ENCODE data around the gene TEX36.

The TEX36 gene

GRCh38 chr10:125709553-125710474 is 26.9 kb upstream of the TEX36 start:
- no peak for TF ChIP-seq FOXM1 (IDR thresholded peaks at IDR 0.05; ENCODE audit: borderline replicate concordance, low read depth)
- TF ChIP-seq MAX (IDR thresholded peaks at IDR 0.05), result no peak
- TF ChIP-seq YY1 (IDR thresholded peaks at IDR 0.05; ENCODE audit: low read depth), result no peak
- TF ChIP-seq, protein P1, sequence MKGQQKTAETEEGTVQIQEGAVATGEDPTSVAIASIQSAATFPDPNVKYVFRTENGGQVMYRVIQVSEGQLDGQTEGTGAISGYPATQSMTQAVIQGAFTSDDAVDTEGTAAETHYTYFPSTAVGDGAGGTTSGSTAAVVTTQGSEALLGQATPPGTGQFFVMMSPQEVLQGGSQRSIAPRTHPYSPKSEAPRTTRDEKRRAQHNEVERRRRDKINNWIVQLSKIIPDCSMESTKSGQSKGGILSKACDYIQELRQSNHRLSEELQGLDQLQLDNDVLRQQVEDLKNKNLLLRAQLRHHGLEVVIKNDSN (IDR thresholded peaks at IDR 0.05), result no peak
- no peak for TF ChIP-seq TAF1 (IDR thresholded peaks at IDR 0.05; ENCODE audit: low read depth)
- no peak for TF ChIP-seq CREB1 (IDR thresholded peaks at IDR 0.05; ENCODE audit: low read depth)
- no peak for TF ChIP-seq RAD21 (IDR thresholded peaks at IDR 0.05; ENCODE audit: low read depth)
- no peak for TF ChIP-seq TEAD4 (IDR thresholded peaks at IDR 0.05)
- TF ChIP-seq CEBPB (IDR thresholded peaks at IDR 0.05), result no peak
- TF ChIP-seq ZBTB7A (IDR thresholded peaks at IDR 0.05; ENCODE audit: low read depth), result no peak
- TF ChIP-seq REST (IDR thresholded peaks at IDR 0.05; ENCODE audit: low read depth), result no peak
- no peak for TF ChIP-seq TCF12 (IDR thresholded peaks at IDR 0.05; ENCODE audit: low read depth)

GRCh38 chr10:125708971-125709503 is 26.1 kb upstream of the TEX36 start:
- TF ChIP-seq MAX (IDR thresholded peaks at IDR 0.05) (no peak), RAD21 (IDR thresholded peaks at IDR 0.05; ENCODE audit: low read depth) (no peak), TEAD4 (IDR thresholded peaks at IDR 0.05) (peak; percentile 80), EP300 (IDR thresholded peaks at IDR 0.05; ENCODE audit: borderline replicate concordance) (peak; percentile 59; the same call in 1 of the 2 replicates), ZBTB7A (IDR thresholded peaks at IDR 0.05; ENCODE audit: low read depth) (no peak), NFIC (IDR thresholded peaks at IDR 0.05) (no peak), FOXM1 (IDR thresholded peaks at IDR 0.05; ENCODE audit: borderline replicate concordance, low read depth) (no peak), REST (IDR thresholded peaks at IDR 0.05; ENCODE audit: low read depth) (no peak), YY1 (IDR thresholded peaks at IDR 0.05; ENCODE audit: low read depth) (no peak), TAF1 (IDR thresholded peaks at IDR 0.05; ENCODE audit: low read depth) (no peak), CEBPB (IDR thresholded peaks at IDR 0.05) (no peak), CREB1 (IDR thresholded peaks at IDR 0.05; ENCODE audit: low read depth) (no peak), EGR1 (IDR thresholded peaks at IDR 0.05) (no peak), TCF12 (IDR thresholded peaks at IDR 0.05; ENCODE audit: low read depth) (peak; percentile 43; the same call in 1 of the 2 replicates)
- TF ChIP-seq, protein P1 (IDR thresholded peaks at IDR 0.05), result no peak

DNA sequence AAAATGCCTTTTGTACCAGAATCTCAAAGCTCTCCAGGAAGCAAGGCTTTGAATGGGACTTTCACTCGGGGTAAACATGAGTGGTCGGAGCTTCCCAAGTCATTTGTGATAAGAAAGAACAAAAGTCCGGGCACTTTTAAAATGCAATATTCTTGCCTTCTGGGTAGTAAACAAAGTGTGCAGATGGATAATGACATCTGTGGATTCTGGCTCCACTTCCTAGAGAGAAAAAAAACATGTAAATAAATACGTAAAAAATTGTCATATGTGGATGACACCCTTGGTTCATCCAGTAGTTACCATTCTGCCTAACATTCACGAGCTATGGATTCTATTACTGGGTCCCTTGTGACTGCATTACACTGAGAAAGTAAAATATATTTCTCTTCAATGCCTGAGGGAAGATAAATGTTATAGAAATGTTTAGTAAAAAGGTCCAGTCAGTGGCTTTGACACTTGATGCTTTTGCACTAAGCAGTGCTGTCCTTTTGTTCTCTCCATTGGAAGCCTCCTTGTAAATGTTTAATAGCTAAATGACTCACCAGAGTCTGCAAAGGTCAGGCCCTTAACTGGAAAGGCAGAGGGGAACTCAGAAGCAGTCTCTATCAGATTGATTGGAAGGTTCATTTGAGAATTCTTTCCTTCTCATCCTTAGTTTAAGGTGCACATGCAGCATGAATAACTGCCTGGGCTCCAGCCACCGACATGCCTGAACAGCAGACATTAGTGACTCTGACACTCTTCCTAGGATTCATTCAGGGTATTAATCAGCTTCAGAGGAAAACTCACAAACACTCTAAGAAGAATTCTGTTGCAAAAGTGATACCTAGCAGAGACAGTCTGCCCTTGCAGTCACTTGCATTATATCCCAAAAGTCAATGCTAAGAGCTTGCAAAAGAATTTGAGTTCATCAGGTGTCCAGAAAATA is 24.8 kb upstream of the TEX36 start:
- TF ChIP-seq REST (IDR thresholded peaks at IDR 0.05; ENCODE audit: low read depth), result no peak
- no peak for TF ChIP-seq TAF1 (IDR thresholded peaks at IDR 0.05; ENCODE audit: low read depth)
- TF ChIP-seq CREB1 (IDR thresholded peaks at IDR 0.05; ENCODE audit: low read depth), result no peak
- TF ChIP-seq RAD21 (IDR thresholded peaks at IDR 0.05; ENCODE audit: low read depth), result no peak
- no peak for TF ChIP-seq FOXM1 (IDR thresholded peaks at IDR 0.05; ENCODE audit: borderline replicate concordance, low read depth)
- peak; percentile 14; the same call in 1 of the 2 replicates for TF ChIP-seq MAX (IDR thresholded peaks at IDR 0.05)
- no peak for TF ChIP-seq YY1 (IDR thresholded peaks at IDR 0.05; ENCODE audit: low read depth)
- TF ChIP-seq TCF12 (IDR thresholded peaks at IDR 0.05; ENCODE audit: low read depth), result no peak
